Endometrial microvascular endothelial cells (primary cell): Measurements from ENCODE around the gene C4A. TPM values are rescaled to one million over a fixed set of nuclear protein-coding genes. Genes with fewer than 3 reads are reported as not detected.
"Not testable (repeated sequence)": the region's sequence is repeated elsewhere in the genome, so short reads cannot be mapped to it uniquely, and the experiment has no call there.

Experiments
- in situ Hi-C: cut with HindIII; loops from 2 replicates; pipeline ENCODE4 v1.10.0; 2017; ENCODE audit warnings: low sequenced_read_pairs, low pct_unique_long_range_greater_than_20kb; ENCODE audit errors: inconsistent ontology term
- total RNA-seq: library from RNA; depleted of rRNA; stranded (reverse); fragments of >200 nt; gene quantifications from one replicate; pipeline ENCODE4 v1.2.3, GENCODE V29; 2015; ENCODE audit errors: inconsistent ontology term

Gene C4A
- total RNA-seq, 1 donor from 2014 or later = 1.0 TPM

DNA sequence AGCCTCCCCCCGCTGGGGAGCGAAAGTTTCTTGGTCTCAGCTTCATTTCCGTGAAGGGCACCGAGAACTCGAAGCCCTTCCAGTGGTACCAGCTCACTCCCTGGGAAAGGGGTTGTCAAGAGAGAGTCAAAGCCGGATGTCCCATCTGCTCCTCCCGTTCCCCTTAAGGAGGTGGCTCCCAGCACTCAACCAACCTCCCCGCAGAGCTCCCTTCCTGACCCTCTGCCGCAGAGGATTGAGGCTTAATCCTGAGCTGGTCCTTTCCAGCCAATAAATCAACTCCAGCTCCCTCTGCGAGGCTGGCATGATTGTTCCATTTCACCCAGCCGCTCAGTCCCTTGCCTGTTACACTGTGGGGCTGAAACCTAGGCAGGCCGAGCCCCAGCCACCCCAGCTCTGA, 26.8 kb downstream of the C4A start:
- in situ Hi-C loops = not testable (repeated sequence)

DNA sequence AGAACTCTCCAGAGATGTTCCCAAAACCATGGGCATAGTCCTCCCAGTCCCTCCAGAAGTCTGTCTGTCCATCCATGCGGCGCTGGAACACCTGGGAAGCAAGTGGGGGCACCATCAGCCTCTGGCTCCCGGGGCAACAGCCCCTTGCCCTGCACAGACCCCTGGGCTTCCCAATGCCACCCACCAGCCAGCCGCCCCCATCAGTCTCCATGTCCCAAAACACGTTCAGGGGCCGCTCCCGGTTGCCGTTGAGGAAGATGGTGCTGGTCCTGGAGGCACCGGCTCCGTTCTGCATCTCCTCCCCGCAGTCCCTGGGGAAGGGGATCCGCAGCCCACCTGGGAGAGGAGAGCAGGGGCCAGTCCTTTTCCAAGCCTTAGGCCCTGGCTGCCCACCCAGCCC, 27.7 kb downstream of the C4A start:
- in situ Hi-C loops = not testable (repeated sequence)

DNA sequence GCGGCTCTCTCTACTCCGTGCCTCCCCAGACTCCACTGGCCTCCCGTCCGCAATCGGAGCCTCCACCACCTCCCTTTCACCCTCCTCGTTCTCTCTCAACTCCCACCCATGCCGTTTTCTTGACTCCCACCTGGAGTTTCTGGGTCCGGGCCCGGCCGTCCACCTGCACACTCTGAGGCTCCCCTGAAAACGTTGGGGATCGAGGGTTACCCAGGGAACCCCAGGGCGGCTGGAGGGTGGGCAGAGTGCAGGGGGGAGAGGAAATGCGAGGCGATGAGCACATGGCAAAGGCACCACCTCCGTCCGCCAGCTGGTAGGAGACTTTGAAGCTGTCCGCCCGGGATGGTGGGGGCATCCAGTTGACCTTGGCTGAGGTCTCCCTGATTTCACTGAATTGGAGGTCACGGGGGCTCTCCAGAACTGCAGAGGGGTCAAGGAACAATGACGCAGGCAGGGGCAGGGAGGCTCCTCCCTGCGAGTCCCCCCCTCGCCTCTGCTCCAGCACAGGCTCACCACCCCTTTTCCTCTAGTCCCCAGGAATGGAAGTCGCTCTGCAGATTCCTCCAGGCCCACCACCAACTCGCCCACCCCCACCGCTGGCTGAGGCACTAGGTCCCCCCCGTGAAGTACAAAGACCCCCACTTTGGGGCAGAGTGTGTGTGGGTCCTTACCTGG, 29.1 kb downstream of the C4A start:
- in situ Hi-C loops = not testable (repeated sequence)

DNA sequence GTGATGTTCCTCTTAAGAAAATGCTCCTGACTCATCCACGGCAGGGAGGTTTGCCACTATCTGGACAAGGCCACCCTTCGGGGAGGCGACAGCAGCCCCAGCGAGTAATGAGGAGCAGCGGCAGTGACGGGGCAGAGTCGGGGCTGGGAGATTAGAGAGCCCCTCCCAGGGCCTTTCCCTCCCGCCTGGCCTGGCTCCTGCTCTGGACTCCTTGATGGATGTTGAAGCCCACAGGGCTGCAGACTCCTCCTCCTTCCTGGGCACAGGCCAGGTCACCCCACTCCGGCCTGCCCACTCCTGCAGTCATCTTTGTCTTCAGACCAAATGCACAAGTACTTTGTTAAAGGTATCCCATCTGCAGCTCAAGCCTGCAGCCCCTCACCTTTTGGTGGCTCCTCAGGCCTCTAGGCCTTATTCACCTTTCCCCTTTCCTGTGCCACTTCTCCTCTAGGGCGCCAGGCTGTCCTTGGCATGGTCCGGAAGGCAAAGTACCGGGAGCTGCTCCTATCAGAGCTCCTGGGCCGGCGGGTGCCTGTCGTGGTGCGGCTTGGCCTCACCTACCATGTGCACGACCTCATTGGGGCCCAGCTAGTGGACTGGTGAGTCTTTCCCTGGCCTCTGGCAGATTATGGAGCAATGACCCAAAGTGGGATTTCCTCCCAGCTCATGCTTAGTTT, 31.2 kb downstream of the C4A start:
- in situ Hi-C loops = not testable (repeated sequence)

DNA sequence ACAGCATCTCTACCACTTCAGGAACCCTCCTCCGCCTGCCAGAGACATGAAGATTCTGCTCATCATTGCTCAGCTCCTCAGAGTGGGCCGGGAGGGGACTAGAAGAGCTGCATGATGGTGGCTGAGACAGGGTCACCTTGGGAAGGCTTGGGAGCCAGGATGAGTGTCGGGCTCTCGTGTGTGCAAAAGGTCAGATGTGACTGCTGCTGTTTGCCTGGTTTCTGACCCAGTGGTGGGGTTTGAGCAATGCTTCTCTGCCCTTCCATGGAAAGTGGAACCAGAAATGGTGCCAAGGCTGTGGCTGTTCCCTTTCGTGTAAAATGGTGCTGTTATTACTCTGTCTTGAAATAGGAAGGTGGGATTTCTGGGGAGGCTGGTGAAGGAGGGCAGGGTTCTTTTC, 31.9 kb downstream of the C4A start:
- in situ Hi-C loops = not testable (repeated sequence)

DNA sequence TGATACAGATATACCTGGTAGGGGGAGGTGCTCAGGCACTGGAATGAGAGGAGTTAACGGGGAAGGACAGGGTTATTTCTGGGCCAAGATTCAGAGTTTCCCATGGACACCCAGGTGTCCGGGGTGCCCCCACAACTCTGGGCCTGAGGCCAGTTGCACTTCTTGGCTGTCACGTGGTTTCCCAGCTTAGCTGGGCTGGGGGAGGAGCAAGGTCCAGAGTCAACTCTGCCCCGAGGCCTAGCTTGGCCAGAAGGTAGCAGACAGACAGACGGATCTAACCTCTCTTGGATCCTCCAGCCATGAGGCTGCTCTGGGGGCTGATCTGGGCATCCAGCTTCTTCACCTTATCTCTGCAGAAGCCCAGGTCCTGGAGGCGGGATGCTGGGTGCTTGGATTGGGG, 32.7 kb downstream of the C4A start, which contains the start of gene C4B:
Gene C4B, plus strand, starts transcription at position 249 of the 400 bp plus-strand sequence. Its CDS starts 51 bp downstream, at position 300.
- in situ Hi-C loops = not testable (repeated sequence)

DNA sequence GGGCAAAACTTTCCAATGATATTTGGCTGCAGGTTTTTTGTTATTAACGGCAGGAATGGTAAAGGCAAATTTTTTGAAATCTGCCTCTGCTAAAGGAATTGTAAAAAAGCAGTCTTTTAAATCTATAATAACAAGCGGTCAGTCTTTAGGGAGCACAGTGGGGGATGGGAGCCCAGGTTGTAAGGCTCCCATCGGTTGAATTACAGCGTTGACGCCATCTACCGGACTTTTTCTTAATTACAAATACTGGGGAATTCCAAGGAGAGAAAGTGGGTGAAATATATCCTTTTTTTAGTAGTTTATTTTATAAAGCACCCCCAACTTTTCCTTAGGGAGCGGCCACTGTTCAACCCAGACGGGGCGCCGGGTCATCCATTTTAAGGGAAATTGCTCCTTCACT, 40.2 kb downstream of the C4A start:
- in situ Hi-C loops = not testable (repeated sequence)

DNA sequence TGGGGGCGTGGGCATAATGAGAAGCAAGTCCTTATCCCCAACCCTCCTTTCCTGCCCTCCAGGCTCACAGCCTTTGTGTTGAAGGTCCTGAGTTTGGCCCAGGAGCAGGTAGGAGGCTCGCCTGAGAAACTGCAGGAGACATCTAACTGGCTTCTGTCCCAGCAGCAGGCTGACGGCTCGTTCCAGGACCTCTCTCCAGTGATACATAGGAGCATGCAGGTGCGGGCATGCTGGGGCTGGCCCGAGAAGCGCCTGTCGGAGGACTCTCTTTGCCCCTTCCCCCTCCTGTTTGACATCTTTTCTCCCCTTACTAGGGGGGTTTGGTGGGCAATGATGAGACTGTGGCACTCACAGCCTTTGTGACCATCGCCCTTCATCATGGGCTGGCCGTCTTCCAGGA, 46.8 kb downstream of the C4A start:
- in situ Hi-C loops = not testable (repeated sequence)

DNA sequence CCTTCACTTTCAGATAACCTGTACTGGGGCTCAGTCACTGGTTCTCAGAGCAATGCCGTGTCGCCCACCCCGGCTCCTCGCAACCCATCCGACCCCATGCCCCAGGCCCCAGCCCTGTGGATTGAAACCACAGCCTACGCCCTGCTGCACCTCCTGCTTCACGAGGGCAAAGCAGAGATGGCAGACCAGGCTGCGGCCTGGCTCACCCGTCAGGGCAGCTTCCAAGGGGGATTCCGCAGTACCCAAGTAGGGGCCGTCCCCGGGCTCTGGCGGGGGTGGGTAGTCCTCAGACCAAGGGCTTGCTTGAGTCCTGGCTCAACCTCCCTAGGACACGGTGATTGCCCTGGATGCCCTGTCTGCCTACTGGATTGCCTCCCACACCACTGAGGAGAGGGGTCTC, 47.7 kb downstream of the C4A start:
- in situ Hi-C loops = not testable (repeated sequence)

DNA sequence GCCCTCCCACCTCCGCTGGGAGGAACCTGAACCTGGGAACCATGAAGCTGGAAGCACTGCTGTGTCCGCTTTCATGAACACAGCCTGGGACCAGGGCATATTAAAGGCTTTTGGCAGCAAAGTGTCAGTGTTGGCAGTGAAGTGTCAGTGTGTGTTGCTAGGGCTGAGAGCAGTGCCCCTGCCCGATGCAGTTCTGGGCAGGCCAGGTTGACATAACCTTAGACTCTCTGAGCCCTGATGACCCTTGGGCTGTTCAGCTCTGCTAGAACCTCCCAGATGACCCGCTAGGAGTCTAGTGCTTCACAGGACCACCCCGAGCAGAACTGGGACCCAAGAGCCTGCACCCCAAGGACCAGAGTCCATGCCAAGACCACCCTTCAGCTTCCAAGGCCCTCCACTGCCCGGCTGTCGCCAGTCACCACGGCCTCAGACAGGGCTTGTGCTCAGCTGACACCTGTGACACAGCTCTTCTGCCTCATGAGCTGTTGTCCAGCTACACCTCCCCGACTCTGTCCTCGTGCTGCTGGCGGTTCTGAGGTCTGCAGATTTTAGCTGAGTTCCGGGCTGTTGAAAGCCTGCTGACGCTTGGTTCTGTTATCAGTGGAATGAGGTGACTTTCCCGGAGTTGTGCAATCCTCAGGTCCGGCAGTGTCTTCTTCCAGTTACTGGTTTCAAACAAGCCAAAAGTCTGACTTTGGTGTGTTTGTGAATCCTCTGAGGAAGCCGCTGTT, 53.6 kb downstream of the C4A start:
- in situ Hi-C loops = not testable (repeated sequence)

DNA sequence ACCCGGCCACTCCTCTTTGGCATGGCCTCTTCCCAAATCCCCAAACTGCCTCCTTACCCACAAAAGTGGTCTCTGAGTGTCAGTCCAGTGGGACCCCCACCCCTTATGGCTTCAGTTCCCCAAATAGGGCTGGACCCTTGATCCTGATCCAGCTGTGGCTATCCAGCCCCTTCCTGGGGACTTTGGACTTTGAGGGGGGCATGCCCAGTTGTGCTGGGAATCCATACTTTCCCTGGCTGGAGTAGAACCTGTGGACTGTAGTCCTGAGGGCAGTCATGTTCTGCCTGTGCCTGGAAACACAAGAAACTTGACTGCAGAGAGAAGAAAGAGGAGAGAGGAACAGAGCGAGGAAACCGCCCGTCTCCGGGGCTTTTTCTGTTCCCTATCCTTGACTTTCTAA, 55.3 kb downstream of the C4A start:
- in situ Hi-C loops = not testable (repeated sequence)

DNA sequence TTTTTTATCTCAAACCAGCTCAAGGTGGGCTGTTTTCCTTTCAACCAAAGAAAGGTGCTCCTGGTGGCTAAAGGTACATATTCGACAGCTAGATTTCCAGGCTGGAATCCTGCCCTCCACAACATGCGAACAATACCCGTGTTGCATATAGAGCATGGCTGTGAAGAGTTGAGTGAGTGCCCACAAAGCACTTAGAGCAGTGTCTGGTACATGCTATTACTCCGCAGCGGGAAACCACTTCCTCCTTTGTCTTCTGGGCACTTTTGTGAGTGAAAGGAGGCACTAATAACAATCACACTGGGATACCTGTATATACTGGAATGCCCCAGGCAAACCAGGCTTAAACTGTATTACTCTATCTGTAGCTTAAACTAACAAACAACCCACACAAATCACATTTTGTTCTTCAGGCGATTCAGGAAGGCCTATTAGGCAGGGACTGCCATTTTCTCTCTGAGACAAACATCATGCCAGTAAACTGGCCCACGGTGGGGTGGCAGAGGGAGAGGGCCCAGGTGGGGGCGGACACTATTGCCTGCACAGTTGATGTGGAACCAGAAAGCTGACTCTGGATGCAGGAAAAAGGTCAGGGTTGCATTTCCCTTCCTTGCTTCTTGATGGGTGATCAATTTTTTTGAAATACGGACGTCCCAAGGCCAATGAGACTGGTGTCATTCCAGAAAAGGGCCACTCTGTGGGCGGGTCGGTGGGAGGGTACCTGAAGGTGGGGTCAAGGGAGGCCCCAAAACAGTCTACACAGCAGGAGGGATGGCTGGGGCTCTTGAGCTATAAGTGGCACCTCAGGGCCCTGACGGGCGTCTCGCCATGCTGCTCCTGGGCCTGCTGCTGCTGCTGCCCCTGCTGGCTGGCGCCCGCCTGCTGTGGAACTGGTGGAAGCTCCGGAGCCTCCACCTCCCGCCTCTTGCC, 56.0 kb downstream of the C4A start, which contains the start of gene CYP21A2:
Gene CYP21A2, plus strand, starts transcription at position 818 of the 927 bp plus-strand sequence. Its CDS starts 8 bp downstream, at position 826.
- in situ Hi-C loops = not testable (repeated sequence)

DNA sequence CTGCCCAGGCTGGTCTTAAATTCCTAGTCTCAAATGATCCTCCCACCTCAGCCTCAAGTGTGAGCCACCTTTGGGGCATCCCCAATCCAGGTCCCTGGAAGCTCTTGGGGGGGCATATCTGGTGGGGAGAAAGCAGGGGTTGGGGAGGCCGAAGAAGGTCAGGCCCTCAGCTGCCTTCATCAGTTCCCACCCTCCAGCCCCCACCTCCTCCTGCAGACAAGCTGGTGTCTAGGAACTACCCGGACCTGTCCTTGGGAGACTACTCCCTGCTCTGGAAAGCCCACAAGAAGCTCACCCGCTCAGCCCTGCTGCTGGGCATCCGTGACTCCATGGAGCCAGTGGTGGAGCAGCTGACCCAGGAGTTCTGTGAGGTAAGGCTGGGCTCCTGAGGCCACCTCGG, 57.0 kb downstream of the C4A start:
- in situ Hi-C loops = not testable (repeated sequence)

DNA sequence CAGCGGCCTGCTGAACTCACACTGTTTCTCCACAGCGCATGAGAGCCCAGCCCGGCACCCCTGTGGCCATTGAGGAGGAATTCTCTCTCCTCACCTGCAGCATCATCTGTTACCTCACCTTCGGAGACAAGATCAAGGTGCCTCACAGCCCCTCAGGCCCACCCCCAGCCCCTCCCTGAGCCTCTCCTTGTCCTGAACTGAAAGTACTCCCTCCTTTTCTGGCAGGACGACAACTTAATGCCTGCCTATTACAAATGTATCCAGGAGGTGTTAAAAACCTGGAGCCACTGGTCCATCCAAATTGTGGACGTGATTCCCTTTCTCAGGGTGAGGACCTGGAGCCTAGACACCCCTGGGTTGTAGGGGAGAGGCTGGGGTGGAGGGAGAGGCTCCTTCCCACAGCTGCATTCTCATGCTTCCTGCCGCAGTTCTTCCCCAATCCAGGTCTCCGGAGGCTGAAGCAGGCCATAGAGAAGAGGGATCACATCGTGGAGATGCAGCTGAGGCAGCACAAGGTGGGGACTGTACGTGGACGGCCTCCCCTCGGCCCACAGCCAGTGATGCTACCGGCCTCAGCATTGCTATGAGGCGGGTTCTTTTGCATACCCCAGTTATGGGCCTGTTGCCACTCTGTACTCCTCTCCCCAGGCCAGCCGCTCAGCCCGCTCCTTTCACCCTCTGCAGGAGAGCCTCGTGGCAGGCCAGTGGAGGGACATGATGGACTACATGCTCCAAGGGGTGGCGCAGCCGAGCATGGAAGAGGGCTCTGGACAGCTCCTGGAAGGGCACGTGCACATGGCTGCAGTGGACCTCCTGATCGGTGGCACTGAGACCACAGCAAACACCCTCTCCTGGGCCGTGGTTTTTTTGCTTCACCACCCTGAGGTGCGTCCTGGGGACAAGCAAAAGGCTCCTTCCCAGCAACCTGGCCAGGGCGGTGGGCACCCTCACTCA, 57.7 kb downstream of the C4A start:
- in situ Hi-C loops = not testable (repeated sequence)

DNA sequence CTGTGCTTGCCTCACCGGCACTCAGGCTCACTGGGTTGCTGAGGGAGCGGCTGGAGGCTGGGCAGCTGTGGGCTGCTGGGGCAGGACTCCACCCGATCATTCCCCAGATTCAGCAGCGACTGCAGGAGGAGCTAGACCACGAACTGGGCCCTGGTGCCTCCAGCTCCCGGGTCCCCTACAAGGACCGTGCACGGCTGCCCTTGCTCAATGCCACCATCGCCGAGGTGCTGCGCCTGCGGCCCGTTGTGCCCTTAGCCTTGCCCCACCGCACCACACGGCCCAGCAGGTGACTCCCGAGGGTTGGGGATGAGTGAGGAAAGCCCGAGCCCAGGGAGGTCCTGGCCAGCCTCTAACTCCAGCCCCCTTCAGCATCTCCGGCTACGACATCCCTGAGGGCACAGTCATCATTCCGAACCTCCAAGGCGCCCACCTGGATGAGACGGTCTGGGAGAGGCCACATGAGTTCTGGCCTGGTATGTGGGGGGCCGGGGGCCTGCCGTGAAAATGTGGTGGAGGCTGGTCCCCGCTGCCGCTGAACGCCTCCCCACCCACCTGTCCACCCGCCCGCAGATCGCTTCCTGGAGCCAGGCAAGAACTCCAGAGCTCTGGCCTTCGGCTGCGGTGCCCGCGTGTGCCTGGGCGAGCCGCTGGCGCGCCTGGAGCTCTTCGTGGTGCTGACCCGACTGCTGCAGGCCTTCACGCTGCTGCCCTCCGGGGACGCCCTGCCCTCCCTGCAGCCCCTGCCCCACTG, 58.6 kb downstream of the C4A start:
- in situ Hi-C loops = not testable (repeated sequence)

DNA sequence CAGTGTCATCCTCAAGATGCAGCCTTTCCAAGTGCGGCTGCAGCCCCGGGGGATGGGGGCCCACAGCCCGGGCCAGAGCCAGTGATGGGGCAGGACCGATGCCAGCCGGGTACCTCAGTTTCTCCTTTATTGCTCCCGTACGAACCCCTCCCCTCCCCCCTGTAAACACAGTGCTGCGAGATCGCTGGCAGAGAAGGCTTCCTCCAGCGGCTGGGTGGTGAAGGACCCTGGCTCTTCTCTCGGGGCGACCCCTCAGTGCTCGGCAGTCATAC, 59.1 kb downstream of the C4A start:
- in situ Hi-C loops = not testable (repeated sequence)

DNA sequence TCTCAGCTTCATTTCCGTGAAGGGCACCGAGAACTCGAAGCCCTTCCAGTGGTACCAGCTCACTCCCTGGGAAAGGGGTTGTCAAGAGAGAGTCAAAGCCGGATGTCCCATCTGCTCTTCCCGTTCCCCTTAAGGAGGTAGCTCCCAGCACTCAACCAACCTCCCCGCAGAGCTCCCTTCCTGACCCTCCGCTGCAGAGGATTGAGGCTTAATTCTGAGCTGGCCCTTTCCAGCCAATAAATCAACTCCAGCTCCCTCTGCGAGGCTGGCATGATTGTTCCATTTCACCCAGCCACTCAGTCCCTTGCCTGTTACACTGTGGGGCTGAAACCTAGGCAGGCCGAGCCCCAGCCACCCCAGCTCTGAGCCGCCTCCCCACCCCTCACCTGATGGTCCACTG, 59.5 kb downstream of the C4A start:
- in situ Hi-C loops = not testable (repeated sequence)
